K562 (cell line): ENCODE measurements around the gene PCSK6.

Source experiments
- CBX8 ChIP-seq: fragments of 200-600 bp; sonication (generic); IDR thresholded peaks from 2 replicates; pipeline ENCODE4 v1.6.1; 2012; ENCODE audit warnings: borderline replicate concordance, mixed run types, low read depth, mild to moderate bottlenecking, moderate library complexity, mixed read lengths, low read length, control low read depth, inconsistent platforms; ENCODE audit not compliant: poor library complexity, severe bottlenecking; ENCODE audit errors: extremely low read depth
- CEBPB ChIP-seq: fragments of 450-650 bp; IDR thresholded peaks from 2 replicates; pipeline ENCODE4 v1.6.1; 2016; ENCODE audit warnings: missing genetic modification characterization, missing compliant biosample characterization
- DACH1 ChIP-seq: fragments of 450-650 bp; IDR thresholded peaks from 2 replicates; pipeline ENCODE4 v1.6.1; 2018; ENCODE audit not compliant: partially characterized antibody
- EZH2 ChIP-seq: IDR thresholded peaks from 2 replicates; pipeline ENCODE4 v1.6.1; 2012; ENCODE audit warnings: low read depth, mild to moderate bottlenecking, inconsistent platforms, low read length, borderline replicate concordance
- NFIC ChIP-seq: fragments of 450-650 bp; IDR thresholded peaks from 2 replicates; pipeline ENCODE4 v1.6.1; 2017; ENCODE audit warnings: mild to moderate bottlenecking, inconsistent platforms
- PHF21A ChIP-seq: fragments of 450-650 bp; IDR thresholded peaks from 2 replicates; pipeline ENCODE4 v1.6.1; 2017; ENCODE audit warnings: low read depth, borderline replicate concordance
- RBBP5 ChIP-seq: fragments of 200-600 bp; sonication (generic); IDR thresholded peaks from 2 replicates; pipeline ENCODE4 v1.6.1; 2012; ENCODE audit warnings: borderline replicate concordance, mild to moderate bottlenecking, low read length, control low read depth, inconsistent platforms; ENCODE audit not compliant: insufficient read depth, poor library complexity, severe bottlenecking
- RBM34 ChIP-seq: fragments of 200-400 bp; formaldehyde crosslinking; IDR thresholded peaks from 2 replicates; pipeline ENCODE4 v1.6.1; 2018; ENCODE audit warnings: low read length, borderline replicate concordance; ENCODE audit not compliant: insufficient read depth
- SIX5 ChIP-seq, 2 experiments: IDR thresholded peaks; 2 replicates each; pipeline ENCODE4 v1.6.1; 2011; ENCODE audit warnings: low read length in 2 of 2, borderline replicate concordance in 1 of 2, low read depth in 1 of 2, mild to moderate bottlenecking in 1 of 2, moderate library complexity in 1 of 2; ENCODE audit not compliant: insufficient read depth in 1 of 2
- ZZZ3 ChIP-seq: fragments of 450-650 bp; IDR thresholded peaks from 2 replicates; pipeline ENCODE4 v1.6.1; 2016; ENCODE audit warnings: antibody characterized with exemption, mild to moderate bottlenecking, moderate library complexity
- TF ChIP-seq, protein P1 (sequence below): fragments of 450-650 bp; IDR thresholded peaks from 2 replicates; pipeline ENCODE4 v1.6.1; 2016; ENCODE audit warnings: low read depth
- TF ChIP-seq, protein P2 (sequence below), 2 experiments: fragments of 450-650 bp in 1 of 2; IDR thresholded peaks; 2 replicates each; pipeline ENCODE4 v1.6.1; 2011 to 2017; ENCODE audit warnings: low read depth in 2 of 2, antibody characterized with exemption in 1 of 2, borderline replicate concordance in 1 of 2, low read length in 1 of 2, mild to moderate bottlenecking in 1 of 2, mixed read lengths in 1 of 2; ENCODE audit not compliant: control insufficient read depth in 1 of 2
- TF ChIP-seq, protein P3 (sequence below), 3 experiments: IDR thresholded peaks in 2 of 3; conservative IDR thresholded peaks in 1 of 3; 2 replicates each; pipeline ENCODE4 v1.5.1; 2011 to 2012; ENCODE audit warnings: low read length in 3 of 3, mild to moderate bottlenecking in 3 of 3, control low read depth in 2 of 3, improper control_type of control experiment in 1 of 3, inconsistent platforms in 1 of 3, low read depth in 1 of 3, mixed read lengths in 1 of 3, moderate library complexity in 1 of 3; ENCODE audit not compliant: insufficient read depth in 2 of 3

DNA sequence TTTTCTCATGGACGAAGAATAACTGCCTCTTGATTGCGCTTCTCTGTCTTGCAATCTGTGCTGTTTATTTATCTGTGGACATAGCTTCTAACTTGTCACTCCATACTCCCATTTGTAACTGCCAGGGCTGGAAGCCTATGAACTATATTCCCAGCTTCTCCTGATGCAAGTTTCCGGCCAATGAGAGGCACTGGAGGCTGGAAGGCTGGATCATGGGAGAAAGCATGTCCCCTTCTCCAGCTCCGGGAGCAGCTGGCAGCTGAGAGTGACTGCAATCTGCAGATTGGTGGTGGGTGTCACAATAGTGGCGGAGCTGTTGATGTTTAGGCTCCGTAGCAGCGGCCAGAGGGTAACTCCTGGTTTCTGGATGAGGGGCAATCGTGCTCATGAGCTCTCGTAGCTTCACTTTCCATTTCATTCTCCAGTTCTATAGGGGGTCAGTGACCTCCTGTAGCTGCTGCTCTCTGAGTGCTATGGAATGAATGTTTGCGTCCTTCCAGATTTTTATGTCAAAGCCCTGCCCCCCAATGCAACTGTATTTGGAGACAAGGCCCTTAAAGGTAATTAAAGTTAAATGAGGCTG is 35.7 kb upstream of the PCSK6 start:
- TF ChIP-seq ZZZ3 (no peak), DACH1 (no peak), PHF21A (no peak), EZH2 (no peak), CEBPB (tag) (no peak), RBBP5 (no peak), CBX8 (no peak), NFIC (no peak), SIX5 (IDR thresholded peaks at IDR 0.05; ENCODE audit: borderline replicate concordance in 1 of 2, insufficient read depth in 1 of 2, low read depth in 1 of 2, low read length in 2 of 2) (no peak), RBM34 (no peak)
- TF ChIP-seq, protein P1, sequence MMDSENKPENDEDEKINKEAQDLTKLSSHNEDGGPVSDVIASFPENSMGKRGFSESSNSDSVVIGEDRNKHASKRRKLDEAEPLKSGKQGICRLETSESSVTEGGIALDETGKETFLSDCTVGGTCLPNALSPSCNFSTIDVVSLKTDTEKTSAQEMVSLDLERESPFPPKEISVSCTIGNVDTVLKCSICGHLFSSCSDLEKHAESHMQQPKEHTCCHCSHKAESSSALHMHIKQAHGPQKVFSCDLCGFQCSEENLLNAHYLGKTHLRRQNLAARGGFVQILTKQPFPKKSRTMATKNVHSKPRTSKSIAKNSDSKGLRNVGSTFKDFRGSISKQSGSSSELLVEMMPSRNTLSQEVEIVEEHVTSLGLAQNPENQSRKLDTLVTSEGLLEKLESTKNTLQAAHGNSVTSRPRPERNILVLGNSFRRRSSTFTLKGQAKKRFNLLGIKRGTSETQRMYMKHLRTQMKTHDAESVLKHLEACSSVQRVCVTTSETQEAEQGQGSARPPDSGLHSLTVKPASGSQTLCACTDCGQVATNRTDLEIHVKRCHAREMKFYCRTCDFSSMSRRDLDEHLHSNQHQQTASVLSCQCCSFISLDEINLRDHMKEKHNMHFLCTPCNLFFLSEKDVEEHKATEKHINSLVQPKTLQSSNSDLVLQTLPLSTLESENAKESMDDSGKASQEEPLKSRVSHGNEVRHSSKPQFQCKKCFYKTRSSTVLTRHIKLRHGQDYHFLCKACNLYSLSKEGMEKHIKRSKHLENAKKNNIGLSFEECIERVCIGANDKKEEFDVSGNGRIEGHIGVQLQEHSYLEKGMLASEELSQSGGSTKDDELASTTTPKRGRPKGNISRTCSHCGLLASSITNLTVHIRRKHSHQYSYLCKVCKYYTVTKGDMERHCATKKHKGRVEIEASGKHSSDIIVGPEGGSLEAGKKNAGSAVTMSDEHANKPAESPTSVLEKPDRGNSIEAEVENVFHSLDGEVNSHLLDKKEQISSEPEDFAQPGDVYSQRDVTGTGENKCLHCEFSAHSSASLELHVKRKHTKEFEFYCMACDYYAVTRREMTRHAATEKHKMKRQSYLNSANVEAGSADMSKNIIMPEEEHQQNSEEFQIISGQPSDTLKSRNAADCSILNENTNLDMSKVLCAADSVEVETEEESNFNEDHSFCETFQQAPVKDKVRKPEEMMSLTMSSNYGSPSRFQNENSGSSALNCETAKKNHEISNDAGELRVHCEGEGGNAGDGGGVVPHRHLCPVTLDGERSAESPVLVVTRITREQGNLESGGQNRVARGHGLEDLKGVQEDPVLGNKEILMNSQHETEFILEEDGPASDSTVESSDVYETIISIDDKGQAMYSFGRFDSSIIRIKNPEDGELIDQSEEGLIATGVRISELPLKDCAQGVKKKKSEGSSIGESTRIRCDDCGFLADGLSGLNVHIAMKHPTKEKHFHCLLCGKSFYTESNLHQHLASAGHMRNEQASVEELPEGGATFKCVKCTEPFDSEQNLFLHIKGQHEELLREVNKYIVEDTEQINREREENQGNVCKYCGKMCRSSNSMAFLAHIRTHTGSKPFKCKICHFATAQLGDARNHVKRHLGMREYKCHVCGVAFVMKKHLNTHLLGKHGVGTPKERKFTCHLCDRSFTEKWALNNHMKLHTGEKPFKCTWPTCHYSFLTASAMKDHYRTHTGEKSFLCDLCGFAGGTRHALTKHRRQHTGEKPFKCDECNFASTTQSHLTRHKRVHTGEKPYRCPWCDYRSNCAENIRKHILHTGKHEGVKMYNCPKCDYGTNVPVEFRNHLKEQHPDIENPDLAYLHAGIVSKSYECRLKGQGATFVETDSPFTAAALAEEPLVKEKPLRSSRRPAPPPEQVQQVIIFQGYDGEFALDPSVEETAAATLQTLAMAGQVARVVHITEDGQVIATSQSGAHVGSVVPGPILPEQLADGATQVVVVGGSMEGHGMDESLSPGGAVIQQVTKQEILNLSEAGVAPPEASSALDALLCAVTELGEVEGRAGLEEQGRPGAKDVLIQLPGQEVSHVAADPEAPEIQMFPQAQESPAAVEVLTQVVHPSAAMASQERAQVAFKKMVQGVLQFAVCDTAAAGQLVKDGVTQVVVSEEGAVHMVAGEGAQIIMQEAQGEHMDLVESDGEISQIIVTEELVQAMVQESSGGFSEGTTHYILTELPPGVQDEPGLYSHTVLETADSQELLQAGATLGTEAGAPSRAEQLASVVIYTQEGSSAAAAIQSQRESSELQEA: no peak
- TF ChIP-seq, protein P2, sequence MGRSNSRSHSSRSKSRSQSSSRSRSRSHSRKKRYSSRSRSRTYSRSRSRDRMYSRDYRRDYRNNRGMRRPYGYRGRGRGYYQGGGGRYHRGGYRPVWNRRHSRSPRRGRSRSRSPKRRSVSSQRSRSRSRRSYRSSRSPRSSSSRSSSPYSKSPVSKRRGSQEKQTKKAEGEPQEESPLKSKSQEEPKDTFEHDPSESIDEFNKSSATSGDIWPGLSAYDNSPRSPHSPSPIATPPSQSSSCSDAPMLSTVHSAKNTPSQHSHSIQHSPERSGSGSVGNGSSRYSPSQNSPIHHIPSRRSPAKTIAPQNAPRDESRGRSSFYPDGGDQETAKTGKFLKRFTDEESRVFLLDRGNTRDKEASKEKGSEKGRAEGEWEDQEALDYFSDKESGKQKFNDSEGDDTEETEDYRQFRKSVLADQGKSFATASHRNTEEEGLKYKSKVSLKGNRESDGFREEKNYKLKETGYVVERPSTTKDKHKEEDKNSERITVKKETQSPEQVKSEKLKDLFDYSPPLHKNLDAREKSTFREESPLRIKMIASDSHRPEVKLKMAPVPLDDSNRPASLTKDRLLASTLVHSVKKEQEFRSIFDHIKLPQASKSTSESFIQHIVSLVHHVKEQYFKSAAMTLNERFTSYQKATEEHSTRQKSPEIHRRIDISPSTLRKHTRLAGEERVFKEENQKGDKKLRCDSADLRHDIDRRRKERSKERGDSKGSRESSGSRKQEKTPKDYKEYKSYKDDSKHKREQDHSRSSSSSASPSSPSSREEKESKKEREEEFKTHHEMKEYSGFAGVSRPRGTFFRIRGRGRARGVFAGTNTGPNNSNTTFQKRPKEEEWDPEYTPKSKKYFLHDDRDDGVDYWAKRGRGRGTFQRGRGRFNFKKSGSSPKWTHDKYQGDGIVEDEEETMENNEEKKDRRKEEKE (IDR thresholded peaks at IDR 0.05; ENCODE audit: borderline replicate concordance in 1 of 2, control insufficient read depth in 1 of 2, low read depth in 2 of 2, low read length in 1 of 2): no peak
- TF ChIP-seq, protein P3, sequence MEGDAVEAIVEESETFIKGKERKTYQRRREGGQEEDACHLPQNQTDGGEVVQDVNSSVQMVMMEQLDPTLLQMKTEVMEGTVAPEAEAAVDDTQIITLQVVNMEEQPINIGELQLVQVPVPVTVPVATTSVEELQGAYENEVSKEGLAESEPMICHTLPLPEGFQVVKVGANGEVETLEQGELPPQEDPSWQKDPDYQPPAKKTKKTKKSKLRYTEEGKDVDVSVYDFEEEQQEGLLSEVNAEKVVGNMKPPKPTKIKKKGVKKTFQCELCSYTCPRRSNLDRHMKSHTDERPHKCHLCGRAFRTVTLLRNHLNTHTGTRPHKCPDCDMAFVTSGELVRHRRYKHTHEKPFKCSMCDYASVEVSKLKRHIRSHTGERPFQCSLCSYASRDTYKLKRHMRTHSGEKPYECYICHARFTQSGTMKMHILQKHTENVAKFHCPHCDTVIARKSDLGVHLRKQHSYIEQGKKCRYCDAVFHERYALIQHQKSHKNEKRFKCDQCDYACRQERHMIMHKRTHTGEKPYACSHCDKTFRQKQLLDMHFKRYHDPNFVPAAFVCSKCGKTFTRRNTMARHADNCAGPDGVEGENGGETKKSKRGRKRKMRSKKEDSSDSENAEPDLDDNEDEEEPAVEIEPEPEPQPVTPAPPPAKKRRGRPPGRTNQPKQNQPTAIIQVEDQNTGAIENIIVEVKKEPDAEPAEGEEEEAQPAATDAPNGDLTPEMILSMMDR (IDR thresholded peaks at IDR 0.05 in 2 of 3, conservative IDR thresholded peaks at IDR 0.05 in 1 of 3; ENCODE audit: insufficient read depth in 2 of 3, low read depth in 1 of 3, low read length in 3 of 3): no peak
